ENCODE measurements around the gene AGBL1. TPM values are rescaled to one million over a fixed set of nuclear protein-coding genes. Genes with fewer than 3 reads are reported as not detected.

AGBL1 gene
- total RNA-seq, 1 experiment from 2014 or later = not detected

GRCh38 chr15:86103825-86104224 is 24.2 kb downstream of the AGBL1 start:
- peak overlapping the region in 1 of 3 experiments; percentile 89; a peak in 2 of 7 replicates for H3K27ac Mint-ChIP-seq
- H3K27ac ChIP-seq (ENCODE audit: insufficient read length, low read depth, low read length) = no peak overlapping the region
- no peaks in the 10 kb centered on the region; the same call in 1 of the 2 replicates for H3K27me3 Mint-ChIP-seq (ENCODE audit: low read depth)
- H4K8ac ChIP-seq (replicated peaks; ENCODE audit: insufficient read length, low read depth, low read length) = no peak overlapping the region
- H3K23ac ChIP-seq (ENCODE audit: insufficient read length, low read depth, low read length) = no peak overlapping the region
- no peak overlapping the region for H3K56ac ChIP-seq (ENCODE audit: insufficient read length, low read depth, low read length)
- H4K5ac ChIP-seq (ENCODE audit: insufficient read length, low read depth, low read length) = no peak overlapping the region
- H3K9me3 ChIP-seq (ENCODE audit: control insufficient read depth, low read depth, low read length) = no peaks in the 10 kb centered on the region
- no peak overlapping the region for H3K14ac ChIP-seq (ENCODE audit: insufficient read depth, low read length)
- no peak overlapping the region for H2AK5ac ChIP-seq (ENCODE audit: insufficient read length, low read length)
- no peaks in the 10 kb centered on the region for H3K4me1 ChIP-seq (ENCODE audit: insufficient read depth, low read length)
- no peaks in the 10 kb centered on the region for H3K27me3 ChIP-seq (ENCODE audit: insufficient read depth, low read length)
- no peak overlapping the region for H2BK20ac ChIP-seq (ENCODE audit: low read depth, low read length, poor library complexity, severe bottlenecking)
- H3K36me3 Mint-ChIP-seq (ENCODE audit: insufficient read depth in 1 of 3, low read depth in 3 of 3) = no peaks in the 10 kb centered on the region; a peak in 1 of 7 replicates
- H3K4ac ChIP-seq (ENCODE audit: low read depth, low read length) = no peak overlapping the region
- no peak overlapping the region for H2AFZ ChIP-seq (ENCODE audit: low read length)
- H3K23me2 ChIP-seq (ENCODE audit: insufficient read length, low read depth, low read length, poor library complexity, severe bottlenecking) = no peaks in the 10 kb centered on the region
- no peaks in the 10 kb centered on the region for H3K79me2 ChIP-seq (ENCODE audit: insufficient read depth, low read length)
- H3K9me3 Mint-ChIP-seq = no peaks in the 10 kb centered on the region
- H3T11ph ChIP-seq (ENCODE audit: low read length) = no peak overlapping the region
- H2BK120ac ChIP-seq (ENCODE audit: low read depth, low read length, poor library complexity, severe bottlenecking) = no peak overlapping the region
- H2BK15ac ChIP-seq (ENCODE audit: low read depth, low read length) = no peak overlapping the region
- no peak overlapping the region for H3K9ac ChIP-seq (ENCODE audit: extremely low read depth, insufficient read length, low read length)
- H3K4me3 Mint-ChIP-seq = no peak overlapping the region
- H3K4me1 Mint-ChIP-seq = no peaks in the 10 kb centered on the region
- no peak for DNase-seq
- H2BK5ac ChIP-seq (ENCODE audit: insufficient read length, low read length) = no peak overlapping the region
- H4K91ac ChIP-seq (ENCODE audit: insufficient read length, low read depth, low read length) = no peak overlapping the region
- WGBS (ENCODE audit: extremely low coverage, insufficient read length, low lambda C conversion rate) = no CpG with 5 or more reads among the region's 2 CpGs
- H2BK12ac ChIP-seq (ENCODE audit: insufficient read length, low read depth, low read length) = no peak overlapping the region
- no peak overlapping the region for H3K18ac ChIP-seq (ENCODE audit: insufficient read length, low read depth, low read length)
- no peaks in the 10 kb centered on the region for H4K20me1 ChIP-seq (ENCODE audit: control insufficient read depth, insufficient read depth, insufficient read length)
- TF ChIP-seq CTCF (conservative IDR thresholded peaks at IDR 0.05) = no peak
- no peaks in the 10 kb centered on the region for H3K79me1 ChIP-seq (ENCODE audit: insufficient read depth, low read depth, low read length, poor library complexity, severe bottlenecking)
- no peak overlapping the region for H3K4me2 ChIP-seq (ENCODE audit: insufficient read depth, insufficient read length, low read length)

All from H9 (cell line).